ENCODE results near the gene PAX3.

Gene PAX3

DNA sequence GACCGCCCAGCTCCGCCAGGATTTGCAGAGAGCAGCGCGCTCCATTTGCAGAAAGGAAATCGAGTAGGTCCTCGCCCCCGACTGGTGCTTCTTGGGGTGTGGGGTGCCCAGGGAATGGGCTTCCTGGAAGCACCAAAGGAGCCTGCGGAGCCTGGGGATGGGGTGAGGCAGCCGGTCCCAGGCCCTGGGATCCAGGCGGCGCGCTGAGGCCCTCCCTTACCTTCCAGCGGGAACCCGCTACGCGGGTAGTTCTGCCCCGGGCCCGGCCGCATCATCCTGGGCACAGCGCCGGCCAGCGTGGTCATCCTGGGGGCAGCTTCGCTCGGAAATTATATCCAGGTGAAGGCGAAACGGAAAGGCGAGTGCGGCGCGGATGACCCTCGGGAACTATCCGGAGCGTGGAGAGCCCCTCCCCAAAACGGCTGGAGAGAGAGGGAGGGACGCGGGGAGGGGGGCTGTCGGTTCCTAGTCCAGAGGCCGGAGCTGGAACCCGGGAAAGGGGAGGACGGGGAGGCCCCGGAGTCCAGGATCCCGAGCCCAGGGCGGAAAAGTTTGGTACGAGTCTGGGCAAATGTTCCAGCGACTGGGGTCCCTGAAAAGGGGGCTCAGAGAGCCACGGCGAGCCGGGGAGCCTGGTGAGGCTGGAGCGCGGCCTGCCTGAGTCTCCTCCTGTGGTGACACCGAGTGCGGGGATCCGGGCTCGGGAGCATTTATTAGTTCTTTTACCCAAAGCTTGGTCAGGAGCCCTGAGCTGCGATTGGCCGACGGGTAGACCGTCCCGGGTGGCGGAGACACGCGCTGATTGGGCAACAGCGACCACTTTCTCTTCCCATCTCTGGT, at the start of gene PAX3:
TSS of gene PAX3 (minus strand) at position 688 of the 840 bp plus-strand sequence. CDS start at position 305, 383 bp downstream.
- no peak for DNase-seq

- DNase-seq, result no peak
Observed at GRCh38 chr2:222341331-222341730, 42.5 kb upstream of the PAX3 start.

DNA sequence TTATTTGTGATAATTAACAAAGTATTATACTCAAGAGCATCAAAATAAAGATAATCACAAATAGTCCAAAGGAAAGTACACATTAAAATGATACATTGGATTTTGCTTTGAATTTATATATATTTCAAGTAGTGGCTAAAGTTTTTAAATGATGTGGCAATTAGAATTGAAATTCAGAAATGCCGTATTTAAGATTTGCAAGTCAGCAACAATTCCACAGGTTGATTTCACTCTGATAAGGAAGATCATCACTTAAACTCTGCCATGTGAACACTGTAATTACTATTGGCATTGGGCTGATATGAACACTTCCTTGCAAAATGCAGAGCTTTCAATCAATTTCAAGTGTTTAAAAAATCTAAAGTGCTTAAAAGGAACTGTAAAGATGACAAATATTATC, 39.6 kb upstream of the PAX3 start:
- DNase-seq, result no peak

- no peak for DNase-seq
Observed at GRCh38 chr2:222336931-222337330, 38.1 kb upstream of the PAX3 start.

DNA sequence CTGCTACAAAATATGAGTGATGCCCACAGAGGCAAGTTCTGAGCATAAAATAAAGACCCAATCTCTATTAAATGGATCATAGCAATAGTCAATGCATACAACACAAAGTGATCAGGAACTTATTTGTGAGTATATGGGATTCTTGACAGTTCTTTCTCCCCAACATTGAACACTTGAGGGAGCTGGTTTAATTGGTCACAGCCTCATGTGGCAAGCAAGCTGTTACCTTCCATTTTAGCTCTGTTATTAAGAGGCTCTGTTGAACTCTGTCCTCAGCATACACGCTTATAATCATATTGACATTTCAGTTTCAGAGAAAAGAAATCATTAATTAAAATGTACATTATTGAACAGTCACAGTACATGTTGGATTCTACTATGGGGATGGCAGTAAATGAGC, 37.6 kb upstream of the PAX3 start:
- DNase-seq, result no peak

DNA sequence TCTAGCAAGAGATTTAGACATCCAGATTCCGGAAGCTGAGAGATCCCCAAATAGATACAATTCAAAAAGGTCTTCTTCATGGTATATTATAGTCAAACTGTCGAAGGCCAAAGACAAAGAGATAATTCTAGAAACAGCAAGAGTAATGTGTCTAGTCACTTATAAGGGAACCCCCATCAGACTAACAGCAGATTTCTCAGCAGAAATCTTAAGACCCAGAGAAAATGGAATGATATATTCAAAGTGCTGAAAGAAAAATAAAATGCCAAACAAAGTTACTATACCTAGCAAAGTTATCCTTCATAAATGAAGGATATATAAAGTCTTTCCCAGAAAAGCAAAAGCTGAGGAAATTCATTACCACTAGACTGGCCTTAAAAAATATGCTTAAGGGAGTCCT, 36.1 kb upstream of the PAX3 start:
- no peak for DNase-seq

- DNase-seq, result no peak
Observed at GRCh38 chr2:222333397-222333796, 34.6 kb upstream of the PAX3 start.

DNA sequence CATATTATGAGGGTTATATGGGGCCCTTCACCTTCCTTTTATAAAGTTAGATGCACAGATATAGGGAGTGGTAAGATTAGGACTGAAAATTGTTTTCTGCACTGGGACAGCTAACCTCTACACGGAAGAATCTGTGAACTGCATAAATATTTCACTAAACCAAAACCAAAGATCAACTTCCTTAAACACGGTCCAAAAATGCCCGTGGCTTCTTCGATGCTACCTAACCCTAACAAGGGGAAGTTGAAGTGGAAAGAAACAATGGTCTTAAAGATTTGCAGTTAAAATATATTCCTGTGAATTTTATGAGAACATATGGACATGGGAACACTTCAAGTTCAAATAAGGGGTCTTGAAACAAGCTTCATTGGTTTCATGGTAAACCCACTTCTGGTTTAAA, 33.3 kb upstream of the PAX3 start:
- DNase-seq, result no peak

GRCh38 chr2:222330910-222331309, 32.1 kb upstream of the PAX3 start:
- DNase-seq, result no peak

GRCh38 chr2:222322236-222322635, 23.4 kb upstream of the PAX3 start:
- DNase-seq, result no peak

DNA sequence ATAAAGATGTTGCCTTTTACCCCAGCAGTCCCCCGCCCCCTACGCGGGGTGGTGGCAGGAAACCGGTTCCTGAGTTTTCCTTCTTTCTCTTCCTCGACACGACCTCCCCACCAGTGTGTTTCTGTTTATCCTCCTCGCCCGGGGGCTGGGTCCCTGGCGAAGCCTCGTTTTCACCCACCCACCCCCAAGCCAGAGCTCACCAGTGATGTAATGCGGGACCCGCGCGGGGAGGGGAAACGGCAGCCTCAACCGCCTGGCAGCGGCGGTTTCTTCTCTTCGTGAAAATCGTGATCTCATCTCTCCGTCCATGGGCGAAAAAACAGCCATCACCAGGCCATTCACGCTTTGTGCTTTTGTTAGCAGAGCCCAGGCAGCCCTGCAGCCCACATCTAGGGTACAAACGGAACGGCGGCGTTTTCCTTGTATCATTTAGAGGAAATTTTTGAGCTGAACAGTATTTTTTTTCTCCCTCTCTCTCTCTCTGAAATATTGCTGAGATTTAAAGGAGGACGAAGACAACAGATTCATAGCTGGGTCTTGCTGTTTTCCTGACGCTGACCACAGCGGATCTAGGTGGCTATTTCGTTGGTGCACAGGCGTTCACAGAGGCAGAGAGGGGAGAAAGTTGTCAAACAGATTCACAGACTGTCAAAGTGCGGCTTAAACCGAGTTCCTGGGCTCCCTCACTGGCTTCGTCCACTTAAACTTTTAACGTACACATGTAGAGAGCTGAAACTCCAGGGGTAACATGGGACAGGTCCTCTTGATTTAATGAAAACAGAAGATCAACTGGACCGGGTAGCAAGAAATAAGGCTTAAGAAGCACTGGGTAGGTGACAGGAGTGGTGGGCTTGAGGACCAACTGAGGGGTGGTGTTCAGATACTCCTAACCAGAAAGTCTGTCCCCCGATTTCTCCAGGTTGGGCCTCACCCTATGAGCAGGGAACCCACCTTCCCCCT, 21.9 kb upstream of the PAX3 start:
- DNase-seq, result no peak

DNA sequence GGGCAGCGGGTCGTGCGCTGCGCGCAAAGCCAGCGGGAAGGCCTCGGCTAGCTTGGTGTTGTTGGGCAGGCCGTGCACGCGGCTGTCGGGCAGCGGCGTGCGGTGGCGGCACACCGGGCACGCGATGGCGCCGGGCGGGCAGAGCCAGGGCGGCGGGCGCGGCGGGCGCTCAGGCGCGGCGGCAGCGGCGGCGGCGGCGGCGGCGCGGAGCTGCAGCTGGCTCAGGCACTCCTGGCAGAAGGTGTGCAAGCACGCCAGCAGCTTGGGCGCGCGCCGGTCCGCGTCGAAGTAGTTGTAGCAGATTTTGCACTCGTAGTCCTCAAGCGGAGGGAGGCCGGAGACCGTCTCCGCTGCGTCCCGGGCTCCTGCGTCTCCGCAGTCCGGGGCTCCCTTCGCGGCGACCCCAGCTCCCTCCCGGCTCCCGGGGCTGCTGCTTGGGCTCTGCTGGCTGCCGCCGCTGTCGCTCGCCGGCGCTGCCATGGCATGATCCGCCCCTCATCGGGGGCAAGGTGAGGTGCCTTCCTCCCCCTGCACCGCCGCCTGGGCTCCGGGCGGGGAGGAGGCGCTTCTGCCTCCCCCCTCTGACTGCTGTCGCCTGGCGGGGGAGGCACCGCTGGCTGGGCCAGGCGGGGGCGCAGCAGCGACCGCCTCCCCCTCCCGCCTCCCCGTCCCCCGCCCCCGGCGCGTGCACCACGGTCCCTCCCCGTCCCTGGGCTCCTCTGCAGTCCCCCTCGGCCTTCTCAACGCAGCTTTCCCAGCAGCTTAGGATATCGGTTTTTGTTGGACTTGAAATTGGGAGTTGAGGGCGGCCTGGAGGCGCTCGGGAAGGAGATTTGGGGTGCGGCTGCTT, 21.0 kb upstream of the PAX3 start:
- peak; percentile 46 for DNase-seq

DNA sequence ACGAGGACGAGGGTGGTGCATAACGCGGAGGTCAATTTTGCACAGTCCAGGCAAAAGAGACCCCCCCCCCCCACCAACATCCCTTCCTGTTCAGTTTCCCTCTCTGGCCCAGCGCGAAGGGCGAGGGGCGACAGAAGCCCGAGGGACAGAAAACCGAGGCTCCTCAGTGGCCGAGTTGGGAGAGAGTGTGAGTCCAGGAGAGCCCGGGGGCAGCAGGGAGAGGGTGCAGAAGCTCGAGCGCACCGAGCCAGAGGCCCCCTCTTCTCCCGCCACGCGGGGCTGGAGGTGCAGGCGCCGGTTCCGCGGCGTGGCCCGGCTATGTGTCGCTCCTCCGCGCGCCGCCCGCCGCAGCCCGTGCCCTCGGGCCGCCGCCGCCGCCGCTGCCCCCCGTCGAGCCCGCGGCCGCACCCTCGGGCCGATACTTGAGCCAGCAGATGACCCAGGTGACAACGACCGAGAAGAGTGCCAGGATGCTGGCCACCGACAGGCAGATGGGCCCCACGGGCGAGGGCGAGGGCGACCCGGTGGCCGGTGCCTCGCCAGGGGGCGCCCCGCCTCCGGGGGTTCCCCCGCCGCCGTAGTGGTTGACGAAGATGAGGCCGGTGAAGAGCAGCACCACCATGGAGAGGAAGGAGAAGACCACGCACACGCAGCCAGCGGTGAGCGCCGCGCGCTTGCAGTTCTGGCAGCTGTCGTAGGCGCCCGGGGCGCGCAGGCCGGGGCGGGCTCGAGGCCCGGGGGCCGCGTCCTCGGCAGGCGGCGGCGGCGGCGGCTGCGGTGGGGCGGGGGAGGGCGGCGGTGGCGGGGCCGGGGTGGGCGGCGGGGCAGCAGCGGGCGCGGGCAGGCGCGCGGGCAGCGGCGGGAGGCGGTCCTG, 20.2 kb upstream of the PAX3 start:
- peak; percentile 46 for DNase-seq

- DNase-seq, result peak; percentile 60
Observed at GRCh38 chr2:222318026-222318711, 19.4 kb upstream of the PAX3 start.

DNA sequence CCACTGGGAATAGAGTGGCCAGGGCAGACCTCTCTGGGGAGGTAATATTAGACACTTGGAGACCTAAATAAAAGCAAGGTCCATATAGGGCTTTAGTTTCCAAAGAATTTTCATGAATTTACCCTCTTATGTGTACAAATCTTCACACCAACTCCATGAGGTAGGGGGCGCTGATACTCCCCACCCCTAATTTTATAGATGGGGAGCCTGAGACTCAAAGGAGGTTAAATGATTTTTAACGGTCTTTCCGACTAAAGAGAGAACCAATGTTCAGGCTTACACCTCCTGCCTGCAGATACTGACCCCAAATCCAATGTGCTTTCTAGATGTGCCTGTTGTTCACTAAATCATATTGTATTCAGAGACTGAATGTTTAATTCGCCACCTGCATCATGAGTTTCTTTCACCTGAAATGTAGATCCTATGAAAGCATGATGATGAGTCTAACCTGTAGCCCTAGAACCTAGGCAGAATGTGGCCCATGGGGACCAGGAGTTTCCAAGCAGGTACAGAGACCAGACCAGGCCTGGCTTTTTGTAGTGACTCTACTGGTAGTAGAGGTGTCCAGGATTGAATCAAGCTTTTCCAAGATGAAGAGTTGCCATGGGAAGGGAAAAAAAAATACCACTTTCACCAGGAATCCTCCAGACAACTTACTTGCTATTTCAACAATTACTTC, 16.8 kb upstream of the PAX3 start:
- no peak for DNase-seq

DNA sequence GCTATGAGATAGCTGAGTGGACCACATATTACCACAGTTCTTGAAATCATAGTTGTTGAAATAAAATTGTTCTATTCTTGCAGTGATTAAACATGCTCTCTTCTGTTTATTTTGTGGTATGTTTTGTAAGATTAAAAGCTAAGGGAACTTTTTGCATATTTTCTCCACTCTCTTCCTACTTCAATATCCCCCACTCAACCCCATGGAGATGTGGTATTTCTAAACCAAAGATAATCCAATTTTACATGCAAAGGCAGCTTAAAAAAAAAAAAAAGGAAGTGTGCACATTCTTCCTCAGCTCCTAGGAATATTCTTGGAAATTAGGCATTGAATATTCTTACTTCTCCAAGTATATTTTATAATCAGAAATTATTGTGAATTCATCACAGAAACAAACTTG, 15.0 kb upstream of the PAX3 start:
- no peak for DNase-seq

DNA sequence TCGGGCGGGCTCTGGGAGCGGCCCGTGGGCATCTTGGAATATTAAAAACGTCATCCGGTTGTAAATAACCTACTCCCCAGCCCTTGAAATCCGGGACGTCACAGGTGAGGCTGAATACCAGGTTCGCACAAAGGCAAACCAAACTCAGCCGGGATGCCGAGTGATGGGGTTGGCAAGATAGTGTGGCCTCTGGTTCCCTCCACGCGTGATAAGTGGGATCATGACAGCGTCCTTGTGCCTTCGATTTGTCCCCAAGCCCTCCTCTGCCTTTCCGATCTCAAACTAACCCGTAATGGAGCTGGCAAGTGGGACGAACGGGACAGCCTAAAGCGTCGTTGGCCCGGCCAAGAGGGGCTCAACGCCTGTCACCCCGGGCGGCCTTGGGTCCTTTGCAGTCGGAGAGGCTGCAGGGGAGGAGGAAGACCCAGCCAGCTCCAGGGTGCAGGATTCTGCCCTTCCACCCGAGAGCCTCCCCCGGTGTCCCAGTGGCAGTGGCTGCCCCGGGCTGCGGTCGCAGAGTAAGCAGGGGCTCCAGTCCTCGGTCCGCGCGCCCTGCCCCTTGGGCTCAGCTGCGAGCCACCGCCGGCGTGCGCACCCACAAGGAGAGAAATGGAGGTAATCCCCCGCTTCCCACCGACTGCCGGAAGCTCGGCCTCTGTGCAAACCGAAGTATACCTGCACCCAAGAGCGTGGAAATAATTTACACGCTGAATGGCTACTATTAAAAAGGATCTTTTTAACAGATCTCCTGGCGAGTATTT, 13.4 kb upstream of the PAX3 start:
- no peak for DNase-seq

GRCh38 chr2:222311319-222311977, 12.7 kb upstream of the PAX3 start:
- no peak for DNase-seq

- no peak for DNase-seq
Observed at GRCh38 chr2:222310747-222311318, 12.0 kb upstream of the PAX3 start.

All from activated CD4-positive, alpha-beta T cell treated with anti-CD3 and anti-CD28 coated beads for 48 hours (primary cell).